GM21423 (cell line): ENCODE measurements around the gene NDUFA13.
"Not testable (repeated sequence)": the region's sequence is repeated elsewhere in the genome, so short reads cannot be mapped to it uniquely, and the experiment has no call there.

Experiments
- ATAC-seq: cut with Tn5 transposase; IDR thresholded peaks from one replicate; pipeline ENCODE4 v1.9.1; 2021; ENCODE audit warnings: mild to moderate bottlenecking, moderate library complexity; ENCODE audit not compliant: unreplicated experiment

NDUFA13 gene

GRCh38 chr19:19515642-19516519, at the start of gene NDUFA13:
NDUFA13 (plus strand) TSS chr19:19516225; CDS start chr19:19516239, 14 bp downstream.
- ATAC-seq, result peak; percentile 89

- no peak for ATAC-seq
Observed at GRCh38 chr19:19468424-19469050, 47.5 kb upstream of the NDUFA13 start.

GRCh38 chr19:19470579-19470978, 45.4 kb upstream of the NDUFA13 start:
- ATAC-seq, result no peak

GRCh38 chr19:19471682-19472081, 44.3 kb upstream of the NDUFA13 start:
- no peak for ATAC-seq

- not testable (repeated sequence) for ATAC-seq
Observed at GRCh38 chr19:19472106-19472505, 43.9 kb upstream of the NDUFA13 start.

GRCh38 chr19:19475015-19475765, 40.8 kb upstream of the NDUFA13 start:
- no peak for ATAC-seq

GRCh38 chr19:19475849-19476828, 39.9 kb upstream of the NDUFA13 start:
- no peak for ATAC-seq

- no peak for ATAC-seq
Observed at GRCh38 chr19:19477705-19478383, 38.2 kb upstream of the NDUFA13 start.

GRCh38 chr19:19480688-19481087, 35.3 kb upstream of the NDUFA13 start:
- no peak for ATAC-seq

- ATAC-seq, result no peak
Observed at GRCh38 chr19:19482809-19483596, 33.0 kb upstream of the NDUFA13 start.

- no peak for ATAC-seq
Observed at GRCh38 chr19:19485161-19485997, 30.6 kb upstream of the NDUFA13 start.

- ATAC-seq, result no peak
Observed at GRCh38 chr19:19485998-19486290, 30.1 kb upstream of the NDUFA13 start.

GRCh38 chr19:19486343-19487076, 29.5 kb upstream of the NDUFA13 start:
- no peak for ATAC-seq

GRCh38 chr19:19487077-19487949, 28.7 kb upstream of the NDUFA13 start:
- ATAC-seq, result no peak

- ATAC-seq, result no peak
Observed at GRCh38 chr19:19487950-19488874, 27.8 kb upstream of the NDUFA13 start.
